Stimulated activated CD4-positive, alpha-beta T cell treated with anti-CD3 and anti-CD28 coated beads, TNF-alpha, amount 100 ng/mL, for 4 hours (primary cell): Measurements from ENCODE around the gene DEPDC7.
"Not testable (repeated sequence)": the region's sequence is repeated elsewhere in the genome, so short reads cannot be mapped to it uniquely, and the experiment has no call there.

Source experiments
- DNase-seq, 3 experiments: peaks; one replicate each; pipeline ENCODE4 v3.0.0-alpha.2; 2020; ENCODE audit warnings: low read depth in 3 of 3

DEPDC7 gene

GRCh38 chr11:33015621-33016551 is at the start of gene DEPDC7:
Gene DEPDC7, plus strand, starts transcription at chr11:33015878. Its CDS starts 78 bp downstream, at chr11:33015956.
- DNase-seq = peak; percentile 56 to 66 (median 62)

- DNase-seq = no peak
Observed at GRCh38 chr11:32968541-32968940, 47.1 kb upstream of the DEPDC7 start.

- not testable (repeated sequence) for DNase-seq
Observed at GRCh38 chr11:32972233-32972632, 43.4 kb upstream of the DEPDC7 start.

GRCh38 chr11:32972781-32973180 is 42.9 kb upstream of the DEPDC7 start:
- no peak for DNase-seq

- no peak for DNase-seq
Observed at GRCh38 chr11:32982626-32983025, 33.1 kb upstream of the DEPDC7 start.

- DNase-seq = no peak
Observed at GRCh38 chr11:32983506-32983905, 32.2 kb upstream of the DEPDC7 start.

GRCh38 chr11:32985600-32985999 is 30.1 kb upstream of the DEPDC7 start:
- DNase-seq = no peak

GRCh38 chr11:32987851-32988250 is 27.8 kb upstream of the DEPDC7 start:
- DNase-seq = no peak

GRCh38 chr11:32990481-32990880 is 25.2 kb upstream of the DEPDC7 start:
- no peak for DNase-seq

- no peak for DNase-seq
Observed at GRCh38 chr11:32991427-32991826, 24.3 kb upstream of the DEPDC7 start.

GRCh38 chr11:32991898-32992297 is 23.8 kb upstream of the DEPDC7 start:
- no peak for DNase-seq

- no peak for DNase-seq
Observed at GRCh38 chr11:33000181-33000580, 15.5 kb upstream of the DEPDC7 start.

- DNase-seq = no peak
Observed at GRCh38 chr11:33001281-33001680, 14.4 kb upstream of the DEPDC7 start.

- DNase-seq = no peak
Observed at GRCh38 chr11:33001751-33002542, 13.7 kb upstream of the DEPDC7 start.

GRCh38 chr11:33005175-33005574 is 10.5 kb upstream of the DEPDC7 start:
- no peak for DNase-seq

GRCh38 chr11:33006010-33006409 is 9.7 kb upstream of the DEPDC7 start:
- no peak for DNase-seq

GRCh38 chr11:33013755-33014154 is 1.9 kb upstream of the DEPDC7 start:
- no peak for DNase-seq

GRCh38 chr11:33016654-33017053 is 976 bp downstream of the DEPDC7 start:
- DNase-seq = no peak

GRCh38 chr11:33017478-33017877 is 1.8 kb downstream of the DEPDC7 start:
- DNase-seq = no peak

- DNase-seq = no peak
Observed at GRCh38 chr11:33017965-33018364, 2.3 kb downstream of the DEPDC7 start.

- DNase-seq = no peak
Observed at GRCh38 chr11:33018840-33019239, 3.2 kb downstream of the DEPDC7 start.

- no peak for DNase-seq
Observed at GRCh38 chr11:33021501-33021900, 5.8 kb downstream of the DEPDC7 start.

- no peak for DNase-seq
Observed at GRCh38 chr11:33021937-33022336, 6.3 kb downstream of the DEPDC7 start.
